HG02678 (cell line): ENCODE data around the gene TRMO.

ENCODE experiments used
- ATAC-seq: cut with Tn5 transposase; IDR thresholded peaks from one replicate; pipeline ENCODE4 v1.9.1; 2021; ENCODE audit warnings: mild to moderate bottlenecking, moderate library complexity; ENCODE audit not compliant: unreplicated experiment

Gene TRMO

GRCh38 chr9:97905228-97905627 lies 17.1 kb downstream of the TRMO start:
- ATAC-seq, result no peak

- no peak for ATAC-seq
These were observed 17.6 kb downstream of the TRMO start for GRCh38 chr9:97904725-97905124.

GRCh38 chr9:97903177-97903576 lies 19.1 kb downstream of the TRMO start:
- no peak for ATAC-seq

- no peak for ATAC-seq
These were observed 21.3 kb downstream of the TRMO start for GRCh38 chr9:97900738-97901565.

GRCh38 chr9:97900103-97900737 lies 22.1 kb downstream of the TRMO start:
- ATAC-seq, result no peak

- no peak for ATAC-seq
These were observed 26.5 kb downstream of the TRMO start for GRCh38 chr9:97895695-97896332.

- no peak for ATAC-seq
These were observed 27.1 kb downstream of the TRMO start for GRCh38 chr9:97895211-97895610.

GRCh38 chr9:97892421-97892820 lies 29.9 kb downstream of the TRMO start:
- no peak for ATAC-seq

- no peak for ATAC-seq
These were observed 30.6 kb downstream of the TRMO start for GRCh38 chr9:97891736-97892135.

- no peak for ATAC-seq
These were observed 32.1 kb downstream of the TRMO start for GRCh38 chr9:97889941-97890887.

- no peak for ATAC-seq
These were observed 42.0 kb downstream of the TRMO start for GRCh38 chr9:97880336-97880735.

GRCh38 chr9:97876061-97876460 lies 46.2 kb downstream of the TRMO start:
- no peak for ATAC-seq

GRCh38 chr9:97875111-97875510 lies 47.2 kb downstream of the TRMO start:
- no peak for ATAC-seq

GRCh38 chr9:97874624-97875023 lies 47.7 kb downstream of the TRMO start:
- ATAC-seq, result no peak

- no peak for ATAC-seq
These were observed 48.4 kb downstream of the TRMO start for GRCh38 chr9:97873882-97874281.

- no peak for ATAC-seq
These were observed 48.9 kb downstream of the TRMO start for GRCh38 chr9:97873425-97873824.

- no peak for ATAC-seq
These were observed 53.4 kb downstream of the TRMO start for GRCh38 chr9:97868859-97869258.

- no peak for ATAC-seq
These were observed 55.5 kb downstream of the TRMO start for GRCh38 chr9:97866848-97867247.

- no peak for ATAC-seq
These were observed 56.0 kb downstream of the TRMO start for GRCh38 chr9:97866300-97866699.

- ATAC-seq, result no peak
These were observed 57.9 kb downstream of the TRMO start for GRCh38 chr9:97864396-97864795.

GRCh38 chr9:97863314-97863713 lies 59.0 kb downstream of the TRMO start:
- no peak for ATAC-seq
